OCI-LY3 (cell line): ENCODE measurements around the gene KAT6B.

ENCODE experiments used
- CTCF ChIP-seq: fragments of 200-600, 300-600 bp; sonication (generic); IDR thresholded peaks from 2 replicates; pipeline ENCODE4 v1.5.1; 2014; ENCODE audit warnings: antibody characterized with exemption, low read length, low read depth
- EZH2phosphoT487 ChIP-seq: fragments of 200-600 bp; shearing (Covaris generic); IDR thresholded peaks from 2 replicates; pipeline ENCODE4 v1.6.1; 2018; ENCODE audit warnings: antibody characterized with exemption, mixed run types, low read depth

- no peak for TF ChIP-seq CTCF
- TF ChIP-seq EZH2phosphoT487 = no peak
These were observed 216.0 kb downstream of the KAT6B start for GRCh38 chr10:75042292-75042974.
